Activated naive CD8-positive, alpha-beta T cell treated with anti-CD3 and anti-CD28 coated beads, Interleukin-2, amount 10 ng/mL, durations not matched to agents 7 days and 5 days (primary cell): ENCODE measurements around the gene DEFB112. TPM values are rescaled to one million over a fixed set of nuclear protein-coding genes. Genes with fewer than 3 reads are reported as not detected.

Source experiments
- ATAC-seq: fragments of 150-1000 bp; cut with Tn5 transposase; one replicate; pipeline ENCODE4 v1.10.0; 2021; ENCODE audit warnings: low read depth, moderate library complexity
- POLR2A ChIA-PET: fragments of 350-600 bp; sonication (Branson Sonifier 250); formaldehyde crosslinking; loops from one replicate; lab custom pipeline; 2021; ENCODE audit warnings: antibody characterized with exemption; lab: Charles Lee
- DNase-seq: peaks from one replicate; pipeline ENCODE4 v3.0.0; 2021
- H3K27ac Mint-ChIP-seq: one replicate; pipeline ENCODE4 v1.8.0; 2022; ENCODE audit warnings: mild to moderate bottlenecking, mixed read lengths
- H3K27me3 Mint-ChIP-seq: one replicate; pipeline ENCODE4 v1.8.0; 2022; ENCODE audit warnings: mild to moderate bottlenecking, moderate library complexity, mixed read lengths
- H3K36me3 Mint-ChIP-seq: one replicate; pipeline ENCODE4 v1.8.0; 2021; ENCODE audit warnings: mild to moderate bottlenecking, mixed read lengths
- H3K4me1 Mint-ChIP-seq: one replicate; pipeline ENCODE4 v1.8.0; 2021; ENCODE audit warnings: mixed read lengths
- H3K4me3 Mint-ChIP-seq: one replicate; pipeline ENCODE4 v1.8.0; 2022; ENCODE audit warnings: mild to moderate bottlenecking, moderate library complexity, mixed read lengths
- H3K9me3 Mint-ChIP-seq: one replicate; pipeline ENCODE4 v1.8.0; 2021; ENCODE audit warnings: mixed read lengths
- total RNA-seq, 2 experiments: library from RNA; stranded (reverse); gene quantifications; one replicate each; pipeline ENCODE4 v1.2.3, GENCODE V29; 2021

The DEFB112 gene
- total RNA-seq, 2 experiments from 2014 or later, result not detected

DNA sequence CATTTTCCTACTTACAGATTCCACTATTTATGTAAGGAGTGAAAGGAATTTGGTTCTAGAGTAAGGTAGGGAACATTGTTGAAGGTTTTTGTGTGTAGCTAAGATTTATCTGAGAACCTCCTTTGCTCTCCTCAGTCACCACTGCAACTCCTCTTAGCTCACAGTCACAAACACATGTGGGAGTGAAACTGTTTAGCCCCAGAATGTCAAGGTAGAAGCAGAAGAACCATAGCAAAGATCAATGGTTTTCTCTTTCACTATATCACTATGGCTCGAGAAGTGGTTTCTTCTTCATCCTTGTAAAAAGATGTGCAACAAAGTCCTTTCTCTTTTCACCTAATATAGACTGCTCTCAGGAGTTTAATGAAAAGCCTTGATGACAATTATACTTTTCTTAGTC lies 6.5 kb upstream of the DEFB112 start:
- DNase-seq, result no peak
- Mint-ChIP-seq H3K9me3 (peaks cover 1% of the 10 kb centered on the region), H3K27ac (no peak overlapping the region), H3K4me3 (no peak overlapping the region), H3K27me3 (no peaks in the 10 kb centered on the region), H3K36me3 (no peaks in the 10 kb centered on the region), H3K4me1 (no peaks in the 10 kb centered on the region)
- POLR2A ChIA-PET, result no interaction called here
- no peak for ATAC-seq

DNA sequence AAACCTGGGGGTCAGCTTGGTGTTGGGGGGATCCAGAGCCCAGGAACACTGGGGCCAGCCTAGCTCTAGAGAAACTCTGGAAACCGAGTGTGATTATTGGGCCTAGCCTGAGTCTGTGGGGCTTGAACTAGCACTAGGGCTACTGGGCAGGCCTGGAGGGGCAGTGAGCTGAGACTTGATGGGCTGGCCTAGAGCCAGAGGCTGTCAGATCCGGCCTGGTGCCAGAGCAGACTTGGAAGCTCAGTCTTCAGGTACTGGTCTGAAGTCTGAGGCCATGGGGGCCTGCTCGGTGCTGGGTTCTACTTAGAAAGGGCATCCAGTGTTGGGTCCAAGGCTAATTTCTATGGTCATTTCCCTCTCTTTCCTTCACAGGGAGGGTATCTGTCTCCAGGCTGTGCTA lies 2.7 kb downstream of the DEFB112 start:
- Mint-ChIP-seq H3K27ac (no peak overlapping the region), H3K4me3 (no peak overlapping the region), H3K9me3 (no peaks in the 10 kb centered on the region), H3K27me3 (no peaks in the 10 kb centered on the region), H3K4me1 (no peaks in the 10 kb centered on the region), H3K36me3 (no peaks in the 10 kb centered on the region)
- no peak for DNase-seq
- POLR2A ChIA-PET, result no interaction called here
- no peak for ATAC-seq

DNA sequence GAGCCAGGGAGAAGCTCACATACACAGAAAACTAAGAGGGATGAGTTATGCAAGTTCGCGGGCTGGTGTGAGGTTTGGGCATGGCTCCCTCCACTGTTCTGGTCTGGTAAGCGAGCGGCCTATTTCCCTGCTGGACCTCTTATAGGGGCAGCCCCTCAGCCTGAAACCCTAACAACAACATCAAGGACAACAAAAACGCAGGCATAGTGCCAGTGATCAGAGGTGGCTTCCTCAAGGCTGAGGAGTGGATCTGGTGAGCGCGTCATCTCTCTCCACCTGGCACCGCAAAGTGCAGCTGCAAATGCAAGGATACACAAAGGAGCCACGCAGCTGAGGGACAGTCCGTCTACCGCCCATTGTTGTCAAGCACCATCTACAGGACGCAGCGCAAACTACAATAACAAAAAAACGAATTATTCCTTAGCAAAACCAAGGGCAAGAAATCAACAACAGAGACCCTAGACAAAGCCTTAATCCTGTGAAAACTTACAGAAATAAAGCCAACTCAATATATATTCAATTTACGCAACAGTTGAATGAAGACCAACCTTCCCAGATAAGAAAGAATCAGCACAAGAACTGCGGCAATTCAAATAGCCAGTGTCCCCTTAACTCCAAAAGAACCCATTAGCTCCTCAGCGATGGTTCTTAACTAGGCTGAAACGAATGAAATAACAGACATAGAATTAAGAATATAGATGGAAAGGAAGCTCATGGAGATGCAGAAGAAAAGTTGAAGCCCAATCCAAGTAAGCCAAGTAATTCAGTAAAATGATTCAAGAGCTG lies 18.8 kb downstream of the DEFB112 start:
- DNase-seq (no peak), ATAC-seq (no peak)
- H3K9me3 Mint-ChIP-seq, result peaks cover 1% of the 10 kb centered on the region
- H3K4me3 Mint-ChIP-seq, result no peak overlapping the region
- H3K27me3 Mint-ChIP-seq, result no peaks in the 10 kb centered on the region
- no peak overlapping the region for H3K27ac Mint-ChIP-seq
- H3K4me1 Mint-ChIP-seq, result no peaks in the 10 kb centered on the region
- H3K36me3 Mint-ChIP-seq, result no peaks in the 10 kb centered on the region
- POLR2A ChIA-PET, result no interaction called here

DNA sequence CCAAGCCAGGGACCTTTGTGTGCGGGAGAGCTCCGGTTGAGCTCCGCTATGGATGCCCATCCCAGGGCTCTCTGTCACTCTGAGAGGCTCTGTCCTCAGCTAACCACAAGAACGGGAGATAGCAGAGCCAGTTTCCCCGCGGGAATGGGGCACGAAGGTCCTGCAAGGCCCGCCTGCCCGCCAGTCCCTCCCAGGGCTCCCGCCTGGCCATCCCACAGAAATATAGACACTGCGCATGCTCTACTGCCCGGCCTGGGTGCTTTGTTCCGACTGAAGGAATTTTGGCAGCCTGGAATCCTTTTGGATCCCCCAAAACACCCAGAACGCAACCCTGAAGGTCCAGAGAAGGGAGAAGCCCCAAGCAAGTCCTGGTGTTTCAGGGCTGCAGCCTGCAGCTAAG lies 19.4 kb downstream of the DEFB112 start:
- Mint-ChIP-seq H3K9me3 (peaks cover 1% of the 10 kb centered on the region), H3K27me3 (no peaks in the 10 kb centered on the region), H3K4me1 (no peaks in the 10 kb centered on the region), H3K4me3 (no peak overlapping the region), H3K36me3 (no peaks in the 10 kb centered on the region), H3K27ac (no peak overlapping the region)
- DNase-seq, result no peak
- no peak for ATAC-seq
- POLR2A ChIA-PET, result no interaction called here

DNA sequence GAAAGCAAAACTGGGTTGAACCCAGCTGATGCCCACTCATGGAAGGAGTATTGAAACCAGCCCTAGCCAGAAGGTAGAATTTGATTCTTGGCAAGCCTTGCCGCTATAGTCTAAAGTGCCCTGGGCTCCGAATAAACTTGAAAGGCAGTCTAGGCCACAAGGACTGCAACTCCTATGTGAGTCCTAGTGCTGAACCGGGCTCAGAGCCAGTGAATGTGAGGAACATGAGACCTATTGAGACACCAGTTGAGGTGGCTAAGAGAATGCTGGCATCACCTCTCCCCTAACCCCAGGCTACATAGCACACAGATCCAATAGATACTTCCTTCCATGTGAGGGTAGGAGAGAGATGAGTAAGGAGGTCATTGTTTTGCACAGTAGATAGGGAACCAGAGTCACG lies 24.5 kb downstream of the DEFB112 start:
- no peak overlapping the region for H3K4me3 Mint-ChIP-seq
- no peaks in the 10 kb centered on the region for H3K4me1 Mint-ChIP-seq
- POLR2A ChIA-PET, result no interaction called here
- H3K9me3 Mint-ChIP-seq, result peaks cover 1% of the 10 kb centered on the region
- no peaks in the 10 kb centered on the region for H3K36me3 Mint-ChIP-seq
- DNase-seq, result no peak
- H3K27me3 Mint-ChIP-seq, result no peaks in the 10 kb centered on the region
- H3K27ac Mint-ChIP-seq, result no peak overlapping the region
- no peak for ATAC-seq

DNA sequence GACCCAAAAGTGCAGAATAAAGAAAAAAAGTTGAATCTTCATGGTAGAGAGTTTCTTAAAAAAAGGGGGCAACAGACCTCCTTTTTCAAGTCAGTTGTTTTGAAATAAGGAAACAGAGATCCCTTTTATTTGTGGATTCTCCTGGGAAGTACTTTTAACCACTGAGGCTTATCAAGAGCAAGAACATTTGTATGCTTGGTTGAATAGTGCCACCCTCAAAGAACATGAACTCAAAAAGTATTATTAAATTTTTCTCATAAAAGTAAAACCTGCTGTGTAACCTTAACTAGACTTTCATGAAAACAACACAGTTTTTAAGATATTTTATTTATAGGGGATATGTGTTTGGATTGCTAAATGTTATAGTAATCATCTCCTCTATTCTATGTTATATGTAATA lies 27.8 kb downstream of the DEFB112 start, which contains the start of gene DEFB110:
Gene DEFB110, minus strand, starts transcription at position 101 of the 400 bp plus-strand sequence. Its CDS starts 59 bp downstream, at position 42.
- no peaks in the 10 kb centered on the region for H3K4me1 Mint-ChIP-seq
- POLR2A ChIA-PET, result no interaction called here
- no peaks in the 10 kb centered on the region for H3K27me3 Mint-ChIP-seq
- no peaks in the 10 kb centered on the region for H3K36me3 Mint-ChIP-seq
- peaks cover 1% of the 10 kb centered on the region for H3K9me3 Mint-ChIP-seq
- no peak within 1 kb of the TSS for H3K4me3 Mint-ChIP-seq
- no peak within 1 kb of the TSS for H3K27ac Mint-ChIP-seq
- ATAC-seq, result no peak
- DNase-seq, result no peak

GRCh38 chr6:50007819-50008218 lies 41.9 kb downstream of the DEFB112 start:
- POLR2A ChIA-PET, result no interaction called here

DNA sequence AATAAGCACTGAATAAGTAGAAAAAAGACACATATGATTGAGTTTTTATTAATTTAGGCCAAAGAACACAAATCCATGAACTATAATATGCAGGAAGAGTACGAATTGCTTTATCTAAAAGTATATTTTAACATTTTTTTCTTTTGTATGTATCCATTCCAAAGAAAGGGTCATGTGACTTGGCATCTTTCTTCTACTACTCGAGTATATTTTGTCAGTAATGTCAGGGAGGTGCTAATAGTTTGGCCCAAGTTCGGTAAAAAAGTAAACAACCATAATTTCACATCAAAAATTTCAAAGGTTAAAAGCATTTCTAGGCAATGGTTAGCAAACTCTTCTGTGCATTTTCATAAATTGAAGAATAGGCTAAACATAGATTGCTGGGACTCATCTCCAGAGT lies 46.6 kb downstream of the DEFB112 start:
- Mint-ChIP-seq H3K9me3 (no peaks in the 10 kb centered on the region), H3K27me3 (no peaks in the 10 kb centered on the region), H3K4me1 (no peaks in the 10 kb centered on the region), H3K4me3 (no peak overlapping the region), H3K36me3 (no peaks in the 10 kb centered on the region), H3K27ac (no peak overlapping the region)
- no peak for DNase-seq
- POLR2A ChIA-PET, result no interaction called here
- no peak for ATAC-seq

More at GRCh38 chr6:50007819-50008218, 41.9 kb downstream of the DEFB112 start:
- Mint-ChIP-seq H3K27me3 (no peaks in the 10 kb centered on the region), H3K27ac (no peak overlapping the region), H3K4me3 (no peak overlapping the region), H3K36me3 (no peaks in the 10 kb centered on the region), H3K9me3 (no peaks in the 10 kb centered on the region), H3K4me1 (no peaks in the 10 kb centered on the region)
- ATAC-seq, result no peak
- no peak for DNase-seq

DNA sequence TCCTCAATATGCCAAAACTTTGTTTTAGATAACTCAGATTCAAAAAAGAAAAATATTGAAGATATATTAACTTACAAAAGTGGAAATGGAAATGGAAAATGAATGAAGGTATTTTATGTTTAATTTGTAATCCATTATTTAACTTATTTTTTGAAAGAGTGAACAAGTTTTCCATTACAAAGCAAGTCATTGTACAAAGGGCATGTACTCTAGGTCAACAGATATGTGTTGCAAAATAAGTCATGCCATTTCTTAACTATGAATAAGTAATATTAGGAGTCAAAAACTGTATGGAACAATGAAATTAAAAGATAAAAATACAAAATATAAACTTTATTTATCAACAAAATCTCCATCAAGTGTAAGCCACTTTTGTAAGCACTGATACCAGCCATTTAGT lies 54.5 kb downstream of the DEFB112 start:
- no peaks in the 10 kb centered on the region for H3K4me1 Mint-ChIP-seq
- H3K4me3 Mint-ChIP-seq, result no peak overlapping the region
- ATAC-seq (no peak), DNase-seq (no peak)
- POLR2A ChIA-PET, result no interaction called here
- H3K36me3 Mint-ChIP-seq, result no peaks in the 10 kb centered on the region
- H3K9me3 Mint-ChIP-seq, result no peaks in the 10 kb centered on the region
- H3K27ac Mint-ChIP-seq, result no peak overlapping the region
- no peaks in the 10 kb centered on the region for H3K27me3 Mint-ChIP-seq

Other genes starting within 250 kb of the DEFB112 start
- gene CRISP1, start 183.4 kb downstream of the DEFB112 start, total RNA-seq, result not detected
- gene DEFB114, start 85.8 kb downstream of the DEFB112 start, total RNA-seq, result not detected
- gene DEFB113, start 80.3 kb downstream of the DEFB112 start, total RNA-seq, result not detected
- not detected for gene DEFB110, start 27.9 kb downstream of the DEFB112 start, total RNA-seq